Central memory CD8-positive, alpha-beta T cell (primary cell): Measurements from ENCODE around the gene PCK1.
A peak's percentile ranks its signal among the peaks of the same experiment; 100 is the strongest.

Source experiments
- ATAC-seq: fragments of 150-1000 bp; cut with Tn5 transposase; replicated peaks from 2 replicates; pipeline ENCODE4 v1.10.0; 2022; ENCODE audit warnings: mild to moderate bottlenecking, moderate FRiP score, moderate number of reproducible peaks; ENCODE audit not compliant: poor library complexity, severe bottlenecking; ENCODE audit errors: extremely low read depth
- DNase-seq, 2 donors: peaks; one replicate each; pipeline ENCODE4 v3.0.0; 2021; ENCODE audit warnings: low spot score in 2 of 2
- H3K27ac Mint-ChIP-seq: one replicate; pipeline ENCODE4 v1.8.0; 2022; ENCODE audit warnings: low read depth, mild to moderate bottlenecking, moderate library complexity, mixed read lengths
- H3K27me3 Mint-ChIP-seq: one replicate; pipeline ENCODE4 v1.8.0; 2022; ENCODE audit warnings: mixed read lengths
- H3K36me3 Mint-ChIP-seq: one replicate; pipeline ENCODE4 v1.8.0; 2022; ENCODE audit warnings: mild to moderate bottlenecking, moderate library complexity, mixed read lengths; ENCODE audit not compliant: insufficient read depth
- H3K4me1 Mint-ChIP-seq: one replicate; pipeline ENCODE4 v1.8.0; 2022; ENCODE audit warnings: mixed read lengths
- H3K4me3 Mint-ChIP-seq: one replicate; pipeline ENCODE4 v1.8.0; 2022; ENCODE audit warnings: mild to moderate bottlenecking, moderate library complexity, mixed read lengths
- H3K9me3 Mint-ChIP-seq: one replicate; pipeline ENCODE4 v1.8.0; 2022; ENCODE audit warnings: mixed read lengths

The PCK1 gene

GRCh38 chr20:57616143-57616951 is 55.4 kb downstream of the PCK1 start:
- H3K27me3 Mint-ChIP-seq = no peaks in the 10 kb centered on the region
- ATAC-seq (no peak), DNase-seq (no peak)
- H3K27ac Mint-ChIP-seq = peak overlapping the region; percentile 95
- H3K36me3 Mint-ChIP-seq = peaks cover 54% of the 10 kb centered on the region
- peak overlapping the region; percentile 80 for H3K4me3 Mint-ChIP-seq
- no peaks in the 10 kb centered on the region for H3K9me3 Mint-ChIP-seq
- H3K4me1 Mint-ChIP-seq = peaks cover 42% of the 10 kb centered on the region

- ATAC-seq = no peak
- Mint-ChIP-seq H3K27me3 (no peaks in the 10 kb centered on the region), H3K4me1 (peaks cover 44% of the 10 kb centered on the region), H3K4me3 (peak overlapping the region; percentile 80), H3K36me3 (peaks cover 53% of the 10 kb centered on the region), H3K27ac (peak overlapping the region; percentile 95), H3K9me3 (no peaks in the 10 kb centered on the region)
- no peak for DNase-seq
Observed at GRCh38 chr20:57617079-57617795, 56.3 kb downstream of the PCK1 start.
